GM18867 (cell line): ENCODE data around the gene ACAA1.
"Not testable (repeated sequence)": the region's sequence is repeated elsewhere in the genome, so short reads cannot be mapped to it uniquely, and the experiment has no call there.

Source experiments
- ATAC-seq: cut with Tn5 transposase; IDR thresholded peaks from one replicate; pipeline ENCODE4 v1.9.1; 2021; ENCODE audit warnings: mild to moderate bottlenecking, moderate library complexity; ENCODE audit not compliant: unreplicated experiment

Gene ACAA1

DNA sequence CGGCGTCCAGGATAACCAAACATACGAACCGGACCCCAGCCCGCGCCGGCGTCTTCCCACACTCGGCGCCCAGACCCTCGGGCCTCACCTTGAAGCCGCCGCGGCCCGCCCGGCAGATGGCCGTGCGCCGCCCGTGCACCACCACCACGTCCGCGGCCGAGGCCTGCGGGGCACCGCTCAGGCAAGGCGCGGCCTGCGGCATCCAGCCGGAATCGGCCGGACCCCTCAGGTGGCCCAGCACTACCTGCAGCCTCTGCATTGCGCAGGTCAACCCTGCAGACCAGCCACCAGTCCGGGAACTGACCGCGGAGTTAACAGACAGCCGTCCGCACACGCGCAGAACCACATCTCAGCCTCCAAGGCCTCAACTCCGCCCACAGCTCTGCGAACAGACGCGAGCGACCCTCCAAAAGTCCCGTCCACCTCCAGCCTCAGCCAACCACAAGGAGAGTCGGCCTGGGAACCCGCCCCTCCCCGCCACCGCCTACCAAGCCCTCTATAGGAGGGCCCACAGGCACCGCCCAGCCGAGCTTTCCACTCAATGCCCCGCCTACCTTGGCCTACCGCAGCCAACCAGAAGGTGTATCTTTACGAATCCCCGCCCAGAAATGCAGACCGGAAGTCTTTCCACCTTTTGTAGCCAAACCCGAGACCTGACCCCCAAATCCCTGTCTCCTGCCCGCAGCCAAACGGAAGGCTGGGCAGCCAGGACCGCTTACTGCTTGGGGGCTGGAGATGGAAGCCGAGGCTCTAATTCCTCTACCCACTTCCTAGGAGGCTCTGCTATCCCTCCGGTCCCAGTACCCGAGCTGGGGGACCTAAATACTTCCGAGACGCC lies at the start of gene ACAA1:
Gene ACAA1 (minus strand): TSS at position 351 of the 838 bp plus-strand sequence. CDS start 92 bp downstream, at position 259.
- ATAC-seq: peak; percentile 90

GRCh38 chr3:38177181-38177580 lies 40.3 kb upstream of the ACAA1 start:
- no peak for ATAC-seq

DNA sequence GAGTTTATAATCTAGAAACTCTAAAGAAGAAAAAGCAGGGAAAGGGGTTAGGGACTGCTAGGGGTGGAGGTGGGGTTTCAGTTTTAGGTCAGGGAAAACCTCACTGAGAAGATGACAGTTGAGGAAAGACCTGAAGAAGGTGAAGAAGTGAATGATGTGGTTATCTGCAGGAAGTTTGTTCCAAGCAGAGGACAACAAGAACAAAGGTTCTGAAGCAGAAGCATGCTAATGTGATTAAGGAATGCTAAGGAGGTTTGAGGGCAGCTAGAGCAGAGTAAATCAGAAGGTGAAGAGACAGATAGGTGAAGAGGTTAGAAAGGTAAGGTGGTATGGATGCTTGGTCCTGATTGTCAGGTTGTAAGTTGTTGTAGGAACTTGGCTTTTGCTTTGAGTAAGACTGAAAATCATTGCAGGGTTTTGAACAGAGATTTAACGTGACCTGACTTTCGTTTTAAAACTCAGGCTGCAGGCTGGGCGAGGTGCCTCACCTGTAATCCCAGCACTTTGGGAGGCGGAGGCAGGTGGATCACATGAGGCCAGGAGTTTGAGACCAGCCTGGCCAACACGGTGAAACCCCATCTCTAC lies 37.0 kb upstream of the ACAA1 start:
- ATAC-seq: peak; percentile 57

DNA sequence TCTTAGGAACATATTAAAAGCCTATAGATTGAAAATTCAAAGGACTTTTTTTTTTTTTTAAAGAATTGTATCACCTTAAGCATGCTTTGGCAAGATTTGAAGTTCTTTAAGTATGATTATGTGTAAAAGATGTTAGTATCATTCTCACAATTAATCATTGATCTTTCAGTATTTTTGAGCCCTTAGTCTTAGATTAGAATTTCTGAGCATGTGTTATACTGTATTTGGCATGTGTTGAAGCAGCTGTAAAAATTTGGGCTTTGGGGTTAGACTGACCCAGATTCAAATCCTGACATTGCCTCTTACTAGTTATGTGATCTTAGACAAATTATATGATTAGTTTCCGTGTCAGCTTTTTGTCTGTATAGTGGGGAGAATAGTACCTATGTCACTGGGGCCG lies 34.7 kb upstream of the ACAA1 start:
- no peak for ATAC-seq

GRCh38 chr3:38170722-38171121 lies 33.8 kb upstream of the ACAA1 start:
- no peak for ATAC-seq

GRCh38 chr3:38169027-38169317 lies 32.0 kb upstream of the ACAA1 start:
- ATAC-seq: no peak

- ATAC-seq: no peak
Measured at GRCh38 chr3:38168151-38169026, 31.5 kb upstream of the ACAA1 start.

GRCh38 chr3:38167591-38167990 lies 30.7 kb upstream of the ACAA1 start:
- no peak for ATAC-seq

GRCh38 chr3:38165722-38166387 lies 28.9 kb upstream of the ACAA1 start:
- ATAC-seq: no peak

DNA sequence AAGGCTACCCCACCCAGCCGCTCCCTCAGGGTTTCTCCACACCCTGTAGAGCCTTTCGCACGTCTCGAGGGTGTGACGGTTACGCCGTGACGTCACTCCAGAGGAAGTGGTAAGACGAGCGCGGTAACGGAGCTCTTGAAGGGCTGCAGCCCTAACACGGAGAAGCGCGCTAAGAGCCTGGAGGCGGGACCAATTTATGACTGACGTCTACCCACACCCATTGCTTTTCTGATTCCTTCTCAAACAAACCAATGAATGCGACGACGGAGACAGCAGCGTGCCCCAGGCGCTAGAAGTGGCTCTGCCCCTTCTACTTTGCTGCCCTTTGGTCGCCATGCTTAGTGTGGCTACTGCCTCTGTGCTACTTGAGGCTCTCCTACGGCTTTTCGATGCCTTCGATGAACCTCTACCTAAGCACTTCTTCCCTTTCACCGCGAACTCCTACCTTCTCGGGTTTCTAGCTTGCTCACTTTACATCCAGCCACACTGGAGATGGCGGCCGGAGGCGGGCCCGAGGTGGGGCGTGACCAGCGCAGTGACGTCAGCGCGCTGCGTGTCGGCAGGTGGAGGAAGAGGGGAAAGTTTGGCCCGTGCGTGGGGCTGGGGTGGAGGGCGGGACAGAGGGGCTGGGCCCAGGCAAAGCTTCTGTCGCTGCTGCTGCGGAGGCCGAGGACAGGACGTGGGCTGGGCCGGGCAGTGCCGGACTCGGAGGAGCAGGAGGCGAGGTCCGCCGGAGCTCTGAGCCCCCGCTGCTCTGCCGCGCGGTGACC lies 28.2 kb upstream of the ACAA1 start, which contains the start of gene OXSR1:
Gene OXSR1 (plus strand): TSS at position 586 of the 770 bp plus-strand sequence. CDS start 340 bp downstream, outside the sequence.
- peak; percentile 88 for ATAC-seq

DNA sequence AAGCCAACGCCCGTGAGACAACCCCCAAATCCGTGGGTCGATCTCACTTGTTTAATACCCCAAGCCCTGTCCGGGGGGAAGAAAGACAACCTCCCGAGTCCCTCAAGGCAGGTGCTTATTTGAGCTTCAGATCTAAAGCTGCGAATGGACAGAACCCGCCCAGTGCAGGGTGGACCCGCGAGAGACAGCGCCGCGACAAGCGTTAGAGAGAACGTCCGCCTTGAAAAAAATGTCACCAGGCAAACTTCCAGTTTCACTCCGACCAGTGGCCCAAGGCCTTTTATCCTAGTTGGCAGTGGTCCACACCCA lies 27.7 kb upstream of the ACAA1 start:
- ATAC-seq: peak; percentile 23

GRCh38 chr3:38163841-38164642 lies 27.1 kb upstream of the ACAA1 start:
- ATAC-seq: no peak

GRCh38 chr3:38163117-38163840 lies 26.4 kb upstream of the ACAA1 start:
- no peak for ATAC-seq

DNA sequence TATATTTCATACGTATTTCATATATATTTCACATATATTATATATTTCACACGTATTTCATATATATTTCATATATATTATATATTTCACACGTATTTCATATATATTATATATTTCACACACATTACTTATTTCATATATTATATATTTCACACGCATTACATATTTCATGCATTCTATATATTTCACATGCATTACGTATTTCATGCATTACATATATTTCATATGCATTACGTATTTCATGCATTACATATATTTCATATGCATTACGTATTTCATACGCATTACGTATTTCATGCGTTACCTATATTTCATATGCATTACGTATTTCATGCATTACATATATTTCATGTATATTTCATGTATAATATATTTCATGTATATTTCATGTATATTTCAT lies 23.8 kb upstream of the ACAA1 start:
- ATAC-seq: not testable (repeated sequence)

DNA sequence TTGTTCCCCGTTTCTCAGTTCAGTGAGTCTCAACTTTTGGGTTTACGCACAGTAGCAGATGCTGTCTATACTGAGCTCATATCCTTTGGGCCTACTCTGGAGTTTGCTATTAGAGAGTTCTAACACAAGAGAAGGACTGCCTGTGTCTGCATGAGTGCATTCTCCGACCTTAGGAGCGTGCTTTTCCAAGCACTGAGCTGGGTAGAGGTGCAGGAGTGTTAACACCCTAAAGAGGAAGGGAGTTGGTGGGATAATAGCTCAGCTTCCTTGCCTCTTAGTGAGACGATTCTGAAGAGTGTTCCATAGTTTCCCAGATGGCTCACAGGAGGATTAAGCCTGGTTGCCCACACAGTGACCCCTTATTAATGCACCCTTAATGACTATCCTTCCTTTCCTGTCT lies 21.5 kb upstream of the ACAA1 start:
- ATAC-seq: no peak

DNA sequence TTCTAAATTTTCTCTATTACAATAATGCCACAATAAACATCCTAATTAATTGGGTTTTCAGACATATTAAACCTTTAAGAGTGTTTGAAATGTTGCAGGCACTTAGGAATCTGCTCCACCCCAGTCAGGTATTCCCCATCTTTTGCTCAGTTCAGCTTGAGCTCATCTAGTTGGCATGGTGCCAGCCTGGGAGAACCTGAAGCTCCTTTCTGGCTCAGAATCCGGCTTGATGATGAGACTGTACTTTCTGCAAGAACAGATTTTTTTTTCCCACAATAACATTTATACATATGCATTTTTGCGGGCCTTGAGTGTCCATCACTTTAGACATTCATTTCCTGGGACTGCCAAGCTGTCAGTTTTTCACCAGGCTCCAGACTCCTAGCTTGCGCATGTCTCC lies 20.7 kb upstream of the ACAA1 start:
- no peak for ATAC-seq

- ATAC-seq: no peak
Measured at GRCh38 chr3:38157117-38157516, 20.2 kb upstream of the ACAA1 start.

DNA sequence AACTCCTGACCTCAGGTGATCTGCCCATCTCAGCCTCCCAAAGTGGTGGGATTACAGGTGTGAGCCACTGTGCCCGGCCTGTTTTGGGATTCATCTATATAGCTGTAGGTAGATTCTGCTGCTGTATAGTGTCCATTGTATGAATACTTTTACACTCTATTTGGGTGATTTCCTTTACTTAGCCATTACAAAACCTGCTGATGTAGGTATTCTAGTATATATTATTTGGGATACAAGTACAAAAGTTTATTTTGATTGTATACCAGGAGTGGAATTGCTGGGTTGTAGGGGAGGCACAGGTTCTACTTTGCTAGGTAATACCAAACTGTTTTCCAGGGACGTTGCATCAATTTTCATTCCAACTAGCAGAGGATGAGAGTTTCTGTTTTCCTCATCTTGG lies 18.9 kb upstream of the ACAA1 start:
- ATAC-seq: no peak
